HepG2 (cell line): Measurements from ENCODE around the gene AP4M1. TPM values are rescaled to one million over a fixed set of nuclear protein-coding genes. Genes with fewer than 3 reads are reported as not detected.
A peak's percentile ranks its signal among the peaks of the same experiment; 100 is the strongest.

Experiments used
- DZIP1 ChIP-seq: sonication (generic); formaldehyde crosslinking; IDR thresholded peaks from 2 replicates; pipeline ENCODE4 v1.5.0; 2020; ENCODE audit warnings: mild to moderate bottlenecking, missing genetic modification reagents
- FOXO4 ChIP-seq: sonication (generic); formaldehyde crosslinking; conservative IDR thresholded peaks from 2 replicates; pipeline ENCODE4 v1.8.1; 2023; ENCODE audit warnings: missing genetic modification reagents
- HOXD1 ChIP-seq: sonication (generic); formaldehyde crosslinking; IDR thresholded peaks from 2 replicates; pipeline ENCODE4 v1.5.0; 2020; ENCODE audit warnings: missing genetic modification reagents
- MTF1 ChIP-seq: sonication (generic); formaldehyde crosslinking; IDR thresholded peaks from 2 replicates; pipeline ENCODE4 v1.5.0; 2020; ENCODE audit warnings: missing genetic modification reagents
- MXD1 ChIP-seq: sonication (generic); formaldehyde crosslinking; IDR thresholded peaks from 2 replicates; pipeline ENCODE4 v1.4.0; 2020; ENCODE audit warnings: mild to moderate bottlenecking, missing genetic modification reagents
- NFYB ChIP-seq: sonication (generic); formaldehyde crosslinking; IDR thresholded peaks from 2 replicates; pipeline ENCODE4 v1.4.0; 2020; ENCODE audit warnings: missing genetic modification reagents
- PAX8 ChIP-seq: sonication (generic); formaldehyde crosslinking; IDR thresholded peaks from 2 replicates; pipeline ENCODE4 v1.8.0; 2022; ENCODE audit warnings: mild to moderate bottlenecking, missing genetic modification reagents, borderline replicate concordance
- PHF5A ChIP-seq: IDR thresholded peaks from one replicate; pipeline ENCODE4 v1.6.1; 2018; ENCODE audit warnings: low read depth, missing genetic modification reagents; ENCODE audit not compliant: unreplicated experiment
- PPARG ChIP-seq: conservative IDR thresholded peaks from 2 replicates; pipeline ENCODE4 v1.6.1; 2016; ENCODE audit warnings: missing biosample characterization, missing genetic modification reagents
- SP140L ChIP-seq: sonication (generic); formaldehyde crosslinking; IDR thresholded peaks from 2 replicates; pipeline ENCODE4 v1.4.0; 2020; ENCODE audit warnings: missing genetic modification reagents, borderline replicate concordance
- THAP11 ChIP-seq: IDR thresholded peaks from 2 replicates; pipeline ENCODE4 v1.6.1; 2016; ENCODE audit warnings: missing biosample characterization, missing genetic modification reagents
- YEATS4 ChIP-seq: sonication (generic); formaldehyde crosslinking; IDR thresholded peaks from 2 replicates; pipeline ENCODE4 v1.4.0; 2020; ENCODE audit warnings: missing genetic modification reagents, borderline replicate concordance
- ZBTB25 ChIP-seq: IDR thresholded peaks from 2 replicates; pipeline ENCODE4 v1.6.1; 2018; ENCODE audit warnings: missing genetic modification reagents
- ZKSCAN8 ChIP-seq: IDR thresholded peaks from 2 replicates; pipeline ENCODE4 v1.6.1; 2016; ENCODE audit warnings: borderline replicate concordance, missing genetic modification reagents, missing compliant biosample characterization
- ZNF432 ChIP-seq: sonication (generic); formaldehyde crosslinking; IDR thresholded peaks from 2 replicates; pipeline ENCODE4 v1.5.0; 2020; ENCODE audit warnings: missing genetic modification reagents, mild to moderate bottlenecking, borderline replicate concordance
- ZNF768 ChIP-seq: sonication (generic); formaldehyde crosslinking; IDR thresholded peaks from 2 replicates; pipeline ENCODE4 v1.4.0; 2020; ENCODE audit warnings: missing genetic modification reagents
- polyA plus RNA-seq, 8 experiments: library from polyadenylated mRNA; depleted of rRNA in 3 of 8; stranded (reverse) in 7 of 8; unstranded in 1 of 8; fragments of >200 nt; fragmentation: Illumina TruSeq in 4 of 8; extraction: Trizol in 4 of 8; gene quantifications; 2 replicates each; pipeline versions ENCODE4 v1.2.1 to v1.2.3, GENCODE V29; 2011 to 2016; ENCODE audit warnings: low read depth in 4 of 8, missing spikeins in 1 of 8, mixed read lengths in 1 of 8; ENCODE audit not compliant: insufficient read depth in 1 of 8
- total RNA-seq, 5 experiments: library from RNA; depleted of rRNA; stranded (reverse); fragments of >200 nt; fragmentation: Illumina TruSeq; extraction: Trizol; gene quantifications; 2 replicates each; pipeline ENCODE4 v1.2.3, GENCODE V29; 2016; ENCODE audit warnings: low read depth in 1 of 5
- TF ChIP-seq, protein P1 (sequence below): sonication (generic); formaldehyde crosslinking; IDR thresholded peaks from 2 replicates; pipeline ENCODE4 v1.5.1; 2020; ENCODE audit warnings: mild to moderate bottlenecking, missing genetic modification reagents, moderate library complexity

AP4M1 gene
- total and polyA plus RNA-seq, 2 of the 13 experiments (the other 11 are each of a cell fraction or from before 2014, with no cell fraction given) = 6.3 to 9.7 TPM

- no peak for TF ChIP-seq DZIP1
- TF ChIP-seq ZNF432 = 0 out of 2 replicates have a peak, but pooled peaks have one; percentile 52
- TF ChIP-seq, protein P1, sequence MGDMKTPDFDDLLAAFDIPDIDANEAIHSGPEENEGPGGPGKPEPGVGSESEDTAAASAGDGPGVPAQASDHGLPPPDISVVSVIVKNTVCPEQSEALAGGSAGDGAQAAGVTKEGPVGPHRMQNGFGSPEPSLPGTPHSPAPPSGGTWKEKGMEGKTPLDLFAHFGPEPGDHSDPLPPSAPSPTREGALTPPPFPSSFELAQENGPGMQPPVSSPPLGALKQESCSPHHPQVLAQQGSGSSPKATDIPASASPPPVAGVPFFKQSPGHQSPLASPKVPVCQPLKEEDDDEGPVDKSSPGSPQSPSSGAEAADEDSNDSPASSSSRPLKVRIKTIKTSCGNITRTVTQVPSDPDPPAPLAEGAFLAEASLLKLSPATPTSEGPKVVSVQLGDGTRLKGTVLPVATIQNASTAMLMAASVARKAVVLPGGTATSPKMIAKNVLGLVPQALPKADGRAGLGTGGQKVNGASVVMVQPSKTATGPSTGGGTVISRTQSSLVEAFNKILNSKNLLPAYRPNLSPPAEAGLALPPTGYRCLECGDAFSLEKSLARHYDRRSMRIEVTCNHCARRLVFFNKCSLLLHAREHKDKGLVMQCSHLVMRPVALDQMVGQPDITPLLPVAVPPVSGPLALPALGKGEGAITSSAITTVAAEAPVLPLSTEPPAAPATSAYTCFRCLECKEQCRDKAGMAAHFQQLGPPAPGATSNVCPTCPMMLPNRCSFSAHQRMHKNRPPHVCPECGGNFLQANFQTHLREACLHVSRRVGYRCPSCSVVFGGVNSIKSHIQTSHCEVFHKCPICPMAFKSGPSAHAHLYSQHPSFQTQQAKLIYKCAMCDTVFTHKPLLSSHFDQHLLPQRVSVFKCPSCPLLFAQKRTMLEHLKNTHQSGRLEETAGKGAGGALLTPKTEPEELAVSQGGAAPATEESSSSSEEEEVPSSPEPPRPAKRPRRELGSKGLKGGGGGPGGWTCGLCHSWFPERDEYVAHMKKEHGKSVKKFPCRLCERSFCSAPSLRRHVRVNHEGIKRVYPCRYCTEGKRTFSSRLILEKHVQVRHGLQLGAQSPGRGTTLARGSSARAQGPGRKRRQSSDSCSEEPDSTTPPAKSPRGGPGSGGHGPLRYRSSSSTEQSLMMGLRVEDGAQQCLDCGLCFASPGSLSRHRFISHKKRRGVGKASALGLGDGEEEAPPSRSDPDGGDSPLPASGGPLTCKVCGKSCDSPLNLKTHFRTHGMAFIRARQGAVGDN (CRISPR knock-in tag) = peak; percentile 100
- TF ChIP-seq MXD1 = peak; percentile 93
- peak; percentile 95 for TF ChIP-seq YEATS4 (CRISPR knock-in tag)
- peak; percentile 90 for TF ChIP-seq THAP11 (CRISPR knock-in tag)
- TF ChIP-seq SP140L = no peak
- peak; percentile 83; the same call in 1 of the 2 replicates for TF ChIP-seq ZNF768 (CRISPR knock-in tag)
- peak; percentile 81 for TF ChIP-seq PHF5A (CRISPR knock-in tag)
- no peak for TF ChIP-seq NFYB
- peak; percentile 66; the same call in 1 of the 2 replicates for TF ChIP-seq PAX8 (CRISPR knock-in tag)
- TF ChIP-seq FOXO4 = peak; percentile 98; the same call in 1 of the 2 replicates
- peak; percentile 86 for TF ChIP-seq HOXD1 (CRISPR knock-in tag)
- no peak for TF ChIP-seq ZKSCAN8
- peak; percentile 49; the same call in 1 of the 2 replicates for TF ChIP-seq PPARG (CRISPR knock-in tag)
- TF ChIP-seq MTF1 = no peak; the same call in 1 of the 2 replicates
- TF ChIP-seq ZBTB25 = peak; percentile 80; the same call in 1 of the 2 replicates
Measured at GRCh38 chr7:100088621-100089457, 12.6 kb upstream of the AP4M1 start, which contains the start of gene COPS6 (continued).
